Renal cortical epithelial cell (primary cell): ENCODE measurements around the gene SLC17A7. TPM values are rescaled to one million over a fixed set of nuclear protein-coding genes. Genes with fewer than 3 reads are reported as not detected.
"Not testable (repeated sequence)": the region's sequence is repeated elsewhere in the genome, so short reads cannot be mapped to it uniquely, and the experiment has no call there.

ENCODE experiments used
- DNase-seq: peaks from one replicate; pipeline ENCODE4 v3.0.0-alpha.2; 2011; ENCODE audit warnings: low read depth
- total RNA-seq: library from RNA; depleted of rRNA; stranded (reverse); fragments of >200 nt; gene quantifications from 2 replicates; pipeline ENCODE4 v1.2.3, GENCODE V29; 2014

SLC17A7 gene
- total RNA-seq: 0.15 TPM in 1 of 2 replicates, not detected in the other

DNA sequence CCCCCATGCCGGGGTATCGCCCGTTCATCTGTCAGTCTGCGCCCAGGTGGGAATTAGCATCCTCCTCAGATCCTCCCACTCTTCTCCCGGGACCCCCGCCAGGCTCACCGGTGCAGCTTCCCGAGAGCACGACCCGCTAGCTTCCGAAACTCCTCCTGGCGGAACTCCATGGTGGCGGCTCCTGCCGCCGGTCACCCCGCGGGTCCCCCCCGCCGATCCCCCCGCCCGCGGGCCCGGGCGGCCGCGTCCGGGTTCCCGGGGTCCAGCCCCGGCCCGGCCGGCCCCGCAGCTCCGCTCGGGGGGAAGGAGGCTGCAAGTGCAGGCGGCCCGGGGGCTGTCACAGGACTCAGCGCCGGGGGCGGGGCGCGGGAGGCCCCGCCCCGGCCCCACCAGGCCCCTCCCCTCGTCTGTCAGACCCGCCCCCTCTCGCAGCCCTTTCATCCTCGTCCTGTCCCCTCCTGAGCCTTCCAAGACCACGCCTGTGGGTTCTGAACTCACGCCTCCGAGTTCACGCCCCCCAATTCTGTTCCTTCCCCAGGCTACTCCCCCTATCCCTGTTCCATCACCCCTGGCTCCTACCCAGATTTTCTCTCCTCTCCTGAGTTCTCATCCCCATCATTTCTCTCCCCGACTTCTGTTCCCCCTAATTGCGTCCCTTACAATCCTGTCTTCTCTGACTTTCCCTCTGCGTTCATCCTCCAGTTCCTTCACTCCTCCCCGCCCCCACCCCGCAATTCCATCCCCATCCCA is at the start of gene SLC17A7:
Gene SLC17A7, minus strand, starts transcription at position 318 of the 750 bp plus-strand sequence. Its CDS starts 148 bp downstream, at position 170.
- no peak for DNase-seq

DNA sequence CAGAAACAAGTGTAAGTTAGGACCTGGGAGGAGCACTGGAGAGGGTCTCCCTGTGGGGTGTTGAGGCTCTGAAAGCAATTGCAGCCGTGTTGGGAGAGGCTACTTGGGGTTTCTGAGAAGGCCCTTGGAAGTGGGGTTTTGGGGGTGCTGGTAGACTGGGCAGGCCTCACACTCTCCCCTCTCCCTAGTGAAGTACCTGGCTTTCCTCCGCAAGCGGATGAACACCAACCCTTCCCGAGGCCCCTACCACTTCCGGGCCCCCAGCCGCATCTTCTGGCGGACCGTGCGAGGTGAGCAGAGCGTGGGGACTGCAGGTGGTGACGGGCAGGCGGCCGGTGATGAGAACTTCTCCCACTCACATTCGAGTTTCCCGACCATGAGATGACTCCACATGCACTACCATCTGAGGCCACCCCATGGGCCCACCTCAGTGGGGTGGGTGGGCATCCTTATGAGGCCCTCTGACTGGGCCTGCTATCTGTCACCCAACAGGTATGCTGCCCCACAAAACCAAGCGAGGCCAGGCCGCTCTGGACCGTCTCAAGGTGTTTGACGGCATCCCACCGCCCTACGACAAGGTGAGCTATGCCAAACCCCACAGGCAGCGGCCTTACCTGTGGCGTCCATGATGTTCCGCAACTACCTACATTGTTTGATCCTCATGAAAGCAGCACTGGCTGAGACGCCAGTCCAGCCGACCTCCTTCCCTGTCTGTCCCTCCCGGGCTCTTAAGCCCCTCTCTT is 49.1 kb upstream of the SLC17A7 start:
- DNase-seq: no peak

DNA sequence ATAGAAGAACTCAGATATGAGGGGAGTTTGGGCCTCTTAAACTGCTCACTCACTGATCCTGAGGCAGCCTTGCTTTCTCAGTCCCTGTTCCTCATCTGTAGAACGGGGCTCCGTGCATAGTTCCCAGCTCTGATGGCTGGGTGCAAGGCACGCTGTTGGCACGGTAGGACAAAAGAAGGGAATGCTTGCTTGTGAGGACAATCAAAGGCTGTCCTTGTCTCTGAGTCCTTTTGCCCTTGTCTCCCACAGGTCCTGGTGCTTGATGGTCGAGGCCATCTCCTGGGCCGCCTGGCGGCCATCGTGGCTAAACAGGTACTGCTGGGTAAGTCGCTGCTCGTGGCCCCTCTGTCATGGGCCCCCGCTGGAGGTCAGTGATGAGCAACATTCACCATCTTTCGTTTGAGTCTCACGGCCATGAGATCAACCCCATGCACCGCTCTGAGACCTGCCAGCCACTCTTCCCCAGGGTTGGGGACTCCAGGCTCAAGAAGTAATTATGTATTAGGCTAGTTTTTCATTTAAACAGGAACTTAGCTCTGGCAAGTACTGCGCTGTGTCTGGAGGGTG is 48.4 kb upstream of the SLC17A7 start:
- no peak for DNase-seq

DNA sequence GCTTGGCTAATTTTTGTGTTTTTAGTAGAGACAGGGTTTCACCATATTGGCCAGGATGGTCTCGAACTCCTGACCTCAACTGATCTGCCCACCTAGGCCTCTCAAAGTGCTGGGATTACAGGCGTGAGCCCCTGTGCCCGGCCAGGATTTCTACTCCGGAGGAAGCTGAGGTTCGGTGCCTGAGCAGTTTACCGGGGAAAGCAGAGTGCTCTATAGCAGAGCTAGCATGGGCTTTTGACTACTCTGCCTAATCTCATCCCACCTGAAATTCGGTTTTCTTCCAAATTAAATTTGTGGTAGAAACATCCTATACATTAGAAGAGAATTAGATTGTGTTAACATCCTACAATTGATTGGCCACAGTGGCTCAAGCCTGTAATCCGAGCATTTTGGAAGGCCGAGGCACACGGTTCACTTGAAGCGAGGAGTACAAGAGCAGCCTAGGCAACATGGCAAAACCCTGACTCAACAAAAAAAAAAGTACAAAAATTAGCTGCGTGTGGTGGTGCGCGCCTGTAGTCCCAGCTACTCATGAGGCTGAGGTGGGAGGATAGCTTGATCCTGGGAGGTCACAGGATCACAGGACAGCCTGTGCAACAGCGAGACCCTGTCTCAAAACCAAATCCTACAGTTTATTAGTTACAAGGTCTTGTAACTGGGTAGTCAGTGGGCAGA is 47.7 kb upstream of the SLC17A7 start:
- no peak for DNase-seq

DNA sequence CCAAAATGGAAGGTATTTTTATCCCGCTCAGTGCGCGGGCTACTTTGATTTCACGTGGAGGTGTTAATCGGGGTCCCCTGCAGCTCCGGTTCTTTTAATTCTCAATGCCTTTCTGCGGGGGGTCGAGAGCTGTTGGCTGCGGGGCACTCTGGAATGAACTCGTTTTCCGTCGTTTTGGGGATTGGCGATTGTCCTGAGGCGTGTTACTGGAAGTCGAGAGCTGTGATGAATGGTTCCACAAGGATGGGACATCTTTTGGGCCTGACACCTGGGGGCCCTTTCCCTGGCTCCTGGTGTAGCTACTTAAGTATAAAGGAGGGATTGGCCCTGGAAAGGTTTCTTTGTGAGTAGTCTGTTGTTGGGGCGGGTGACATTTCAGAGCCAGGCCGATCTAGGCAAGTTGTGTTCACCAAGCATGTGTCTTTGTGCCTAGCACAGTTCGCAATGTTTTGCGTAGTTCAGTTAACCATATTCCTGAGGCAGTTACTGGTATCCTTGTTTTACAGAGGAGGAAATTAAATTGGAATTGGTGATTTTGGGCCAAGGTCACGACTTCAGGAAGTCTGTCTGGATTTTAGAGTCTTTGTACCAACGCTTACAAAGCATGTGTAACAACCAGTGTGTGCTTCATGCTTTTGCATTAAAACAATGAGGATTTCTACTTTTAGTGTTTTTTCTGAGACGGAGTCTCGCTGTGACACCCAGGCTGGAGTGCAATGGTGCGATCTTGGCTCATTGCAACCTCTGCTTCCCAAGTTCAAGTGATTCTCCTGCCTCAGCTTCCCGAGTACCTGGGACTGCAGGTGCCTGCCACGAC is 46.9 kb upstream of the SLC17A7 start:
- no peak for DNase-seq

DNA sequence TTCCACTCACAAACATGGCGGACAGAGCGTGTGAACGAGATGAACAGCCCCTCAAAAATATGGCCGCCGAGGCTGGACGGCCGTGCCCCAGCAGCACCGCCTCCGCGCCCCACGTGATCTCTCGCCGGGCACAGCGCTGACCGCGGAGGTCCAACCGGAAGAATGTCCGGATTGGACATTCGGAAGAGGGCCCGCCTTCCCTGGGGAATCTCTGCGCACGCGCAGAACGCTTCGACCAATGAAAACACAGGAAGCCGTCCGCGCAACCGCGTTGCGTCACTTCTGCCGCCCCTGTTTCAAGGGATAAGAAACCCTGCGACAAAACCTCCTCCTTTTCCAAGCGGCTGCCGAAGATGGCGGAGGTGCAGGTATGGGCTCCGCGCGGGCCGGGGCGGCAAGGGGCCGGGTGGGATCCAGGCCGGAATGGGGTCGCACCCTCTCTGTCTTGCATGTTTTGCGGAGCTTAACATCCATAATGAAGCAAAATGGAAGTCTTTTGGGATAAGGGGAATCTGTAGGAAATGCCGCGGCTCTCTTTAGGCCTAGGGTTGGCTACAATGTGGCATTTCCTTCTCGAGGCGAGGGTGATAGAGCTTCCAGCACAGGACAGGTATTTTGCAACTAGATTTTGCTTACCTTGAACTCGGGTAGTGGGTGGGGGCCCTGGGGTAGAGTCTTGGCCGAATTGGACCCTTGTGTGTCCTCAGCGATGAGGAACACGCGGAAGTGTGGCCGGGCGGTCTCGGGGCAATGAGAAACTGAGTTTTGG is 46.1 kb upstream of the SLC17A7 start, which contains the start of gene RPL13A:
Gene RPL13A, plus strand, starts transcription at position 332 of the 769 bp plus-strand sequence. Its CDS starts 22 bp downstream, at position 354.
- DNase-seq: peak; percentile 98

DNA sequence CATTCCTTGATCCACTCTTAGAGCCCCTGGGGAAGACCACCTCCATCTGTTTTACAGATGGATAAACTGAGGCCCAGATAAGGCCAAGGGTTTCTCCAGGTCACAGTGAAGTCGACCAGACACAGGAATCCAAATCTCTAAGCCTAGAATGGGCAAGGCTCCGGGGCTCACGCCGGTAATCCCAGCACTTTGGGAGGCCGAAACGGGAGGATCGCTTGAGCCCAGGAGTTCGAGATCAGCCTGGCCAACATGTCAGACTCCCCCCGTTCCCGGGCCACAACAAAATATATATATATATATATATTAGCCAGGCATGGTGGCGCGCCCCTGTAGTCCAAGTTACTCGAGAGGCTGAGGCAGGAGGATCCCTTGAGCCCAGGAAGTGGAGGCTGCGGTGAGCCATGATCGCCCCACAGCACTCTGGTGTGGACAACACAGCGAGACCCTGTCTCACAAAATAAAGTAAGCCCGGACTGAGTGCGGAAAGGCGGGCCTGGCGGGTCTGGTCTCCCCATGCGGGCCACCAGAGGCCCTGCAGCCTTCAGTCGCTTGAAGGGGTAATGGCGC is 45.5 kb upstream of the SLC17A7 start:
- no peak for DNase-seq

DNA sequence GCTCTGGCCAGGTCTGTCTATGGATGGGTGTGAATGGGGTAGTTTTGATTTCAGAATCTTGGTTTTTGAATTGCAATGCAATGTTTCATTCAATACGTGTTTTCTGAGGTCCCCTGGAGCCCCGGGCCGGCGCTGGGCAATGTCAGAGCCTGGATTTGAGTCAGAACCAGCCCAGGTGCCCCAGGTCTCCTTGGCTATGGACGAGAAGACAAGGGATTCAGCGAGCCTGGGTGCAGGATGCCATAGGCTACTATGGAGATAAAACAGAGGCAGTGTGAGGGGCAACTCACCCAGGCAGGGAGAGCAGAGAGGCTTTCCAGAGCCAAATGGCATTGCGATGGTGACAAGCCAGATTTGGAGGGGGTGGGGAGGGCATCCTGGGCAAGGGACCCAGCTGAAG is 44.9 kb upstream of the SLC17A7 start:
- no peak for DNase-seq

DNA sequence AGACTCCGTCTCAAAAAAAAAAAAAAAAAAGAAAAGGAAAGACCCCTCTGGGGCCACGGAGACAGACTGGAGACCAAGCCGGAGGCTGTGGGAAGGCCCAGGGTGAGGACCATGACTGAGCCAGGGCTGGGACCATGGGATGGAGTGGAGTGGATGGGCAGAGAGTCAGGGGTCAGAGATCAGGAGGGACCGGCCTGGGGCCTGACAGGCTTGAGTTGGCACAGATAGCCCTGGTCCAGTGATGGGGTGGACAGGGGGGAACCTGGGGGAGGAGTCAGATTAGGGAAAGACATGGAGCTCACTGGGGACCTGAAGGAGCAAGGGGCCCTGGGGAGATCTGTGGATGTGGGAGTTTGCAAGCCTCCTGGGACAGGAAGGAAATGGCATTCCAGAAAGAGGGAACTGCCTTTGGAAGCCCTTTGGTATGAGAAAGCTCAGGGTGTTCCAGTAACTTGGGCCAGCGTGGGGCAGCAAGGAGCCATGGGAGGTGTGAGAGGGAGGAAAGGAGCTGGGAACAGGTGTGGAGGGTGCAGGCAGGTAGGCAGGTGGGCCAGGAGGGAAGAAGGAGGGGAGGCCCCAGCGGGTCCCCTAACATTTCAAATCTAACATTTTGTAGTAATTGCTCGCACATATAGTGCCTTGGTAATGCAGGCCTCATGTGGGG is 39.8 kb upstream of the SLC17A7 start:
- DNase-seq: no peak

DNA sequence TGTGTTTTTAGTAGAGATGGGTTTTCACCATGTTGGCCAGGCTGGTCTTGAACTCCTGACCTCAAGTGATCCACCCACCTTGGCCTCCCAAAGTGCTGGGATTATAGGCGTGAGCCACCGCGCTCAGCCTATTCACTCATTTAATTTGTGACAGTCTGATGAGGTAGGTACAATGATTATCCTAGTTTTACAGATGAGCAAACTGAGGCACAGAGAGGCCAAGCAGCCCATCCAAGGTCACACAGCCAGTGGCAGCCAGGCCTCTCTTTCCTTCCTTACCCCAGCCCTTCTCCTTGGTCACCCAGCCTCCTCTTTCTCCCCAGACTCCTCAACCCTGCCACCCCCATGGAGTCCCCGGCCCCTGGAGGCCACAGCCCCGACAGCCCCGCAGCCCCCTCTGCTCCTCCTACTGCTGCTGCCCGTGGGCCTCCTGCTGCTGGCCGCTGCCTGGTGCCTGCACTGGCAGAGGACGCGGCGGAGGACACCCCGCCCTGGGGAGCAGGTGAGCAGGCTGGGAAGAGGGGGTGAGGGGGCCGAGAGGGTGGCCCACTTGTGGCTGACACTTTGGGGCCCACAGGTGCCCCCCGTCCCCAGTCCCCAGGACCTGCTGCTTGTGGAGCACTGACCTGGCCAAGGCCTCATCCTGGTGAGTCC is 38.8 kb upstream of the SLC17A7 start:
- DNase-seq: no peak

DNA sequence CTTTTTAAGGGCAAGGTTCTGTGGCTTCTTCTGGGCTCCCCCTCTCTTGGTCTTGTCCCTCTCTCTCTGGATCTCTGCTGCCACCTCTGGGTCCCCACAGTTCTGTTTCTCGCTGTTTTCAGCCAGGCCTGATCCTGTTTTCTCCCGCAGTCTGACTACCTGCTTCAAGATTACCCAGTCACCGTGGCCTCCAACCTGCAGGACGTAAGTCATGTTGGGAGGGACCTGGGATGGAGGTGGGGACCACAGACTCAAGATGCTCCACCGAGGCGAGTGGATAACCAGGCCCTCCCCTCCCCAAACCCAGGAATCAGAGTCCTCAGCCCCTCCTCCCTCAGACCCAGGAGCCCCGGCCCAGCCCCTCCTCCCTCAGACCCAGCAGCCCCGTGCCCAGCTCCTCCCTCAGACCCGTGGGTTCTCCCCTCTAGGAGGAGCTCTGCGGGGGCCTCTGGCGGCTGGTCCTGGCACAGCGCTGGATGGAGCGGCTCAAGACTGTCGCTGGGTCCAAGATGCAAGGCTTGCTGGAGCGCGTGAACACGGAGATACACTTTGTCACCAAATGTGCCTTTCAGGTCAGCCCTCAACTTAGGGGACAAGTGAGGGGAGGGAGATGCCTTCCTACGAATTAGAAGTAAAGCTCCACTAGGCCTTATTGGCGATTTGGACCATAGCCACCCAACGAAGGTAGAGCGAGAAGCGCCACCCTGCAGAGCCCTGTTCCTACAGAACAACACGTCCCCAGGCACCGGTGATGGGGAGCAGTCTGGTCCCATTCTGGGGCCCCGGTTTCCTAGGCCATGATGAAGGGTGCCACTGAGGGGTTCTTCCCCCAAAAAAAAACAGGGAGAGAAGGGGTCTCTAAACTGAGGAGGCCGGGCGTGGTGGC is 34.9 kb upstream of the SLC17A7 start:
- peak; percentile 16 for DNase-seq

DNA sequence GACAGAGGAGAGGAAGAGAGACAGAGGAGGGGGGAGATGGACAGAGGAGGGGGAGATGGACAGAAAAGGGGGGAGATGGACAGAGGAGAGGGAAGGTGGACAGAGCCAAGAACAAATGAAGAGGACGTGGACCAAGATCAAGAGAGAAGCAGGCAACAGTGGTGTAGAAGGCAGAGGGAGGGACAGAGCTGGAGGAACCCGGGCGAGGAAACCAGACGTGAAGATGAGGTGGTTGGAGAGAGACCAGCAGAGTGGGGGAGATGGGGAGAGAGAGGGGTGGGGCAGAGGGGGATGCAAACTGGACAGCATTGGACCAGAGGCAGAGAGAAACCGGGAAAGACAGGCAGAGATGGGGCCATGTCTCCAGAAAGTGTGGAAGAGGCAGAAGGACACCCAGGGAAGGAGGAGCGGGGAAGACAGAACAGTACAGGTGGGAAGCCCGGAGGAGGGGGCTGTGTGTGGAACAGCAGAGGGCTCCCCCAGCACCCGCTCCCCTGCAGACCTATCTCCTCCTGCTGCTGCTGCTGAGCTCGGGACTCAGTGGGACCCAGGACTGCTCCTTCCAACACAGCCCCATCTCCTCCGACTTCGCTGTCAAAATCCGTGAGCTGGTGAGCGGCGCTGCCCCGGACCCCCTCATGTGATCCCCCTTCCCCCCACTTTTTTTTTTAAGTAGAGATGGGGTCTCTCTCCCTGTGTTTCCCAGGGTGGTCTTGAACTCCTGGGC is 34.0 kb upstream of the SLC17A7 start:
- DNase-seq: no peak

DNA sequence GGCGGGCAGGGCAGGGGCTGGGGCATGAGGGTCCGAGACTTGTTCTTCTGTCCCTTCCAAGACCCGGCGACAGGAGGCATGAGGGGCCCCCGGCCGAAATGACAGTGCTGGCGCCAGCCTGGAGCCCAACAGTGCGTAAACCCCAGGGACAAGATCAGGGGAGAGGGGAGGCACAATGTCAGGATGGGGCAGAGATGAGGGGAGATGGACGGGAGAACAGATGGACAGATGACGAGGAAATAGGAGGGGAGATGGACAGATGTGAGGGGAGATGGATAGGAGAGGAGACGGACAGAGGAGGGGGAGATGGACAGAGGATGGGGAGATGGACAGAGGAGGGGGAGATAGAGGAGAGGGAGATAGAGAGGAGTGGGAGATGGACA is 33.2 kb upstream of the SLC17A7 start:
- DNase-seq: no peak

DNA sequence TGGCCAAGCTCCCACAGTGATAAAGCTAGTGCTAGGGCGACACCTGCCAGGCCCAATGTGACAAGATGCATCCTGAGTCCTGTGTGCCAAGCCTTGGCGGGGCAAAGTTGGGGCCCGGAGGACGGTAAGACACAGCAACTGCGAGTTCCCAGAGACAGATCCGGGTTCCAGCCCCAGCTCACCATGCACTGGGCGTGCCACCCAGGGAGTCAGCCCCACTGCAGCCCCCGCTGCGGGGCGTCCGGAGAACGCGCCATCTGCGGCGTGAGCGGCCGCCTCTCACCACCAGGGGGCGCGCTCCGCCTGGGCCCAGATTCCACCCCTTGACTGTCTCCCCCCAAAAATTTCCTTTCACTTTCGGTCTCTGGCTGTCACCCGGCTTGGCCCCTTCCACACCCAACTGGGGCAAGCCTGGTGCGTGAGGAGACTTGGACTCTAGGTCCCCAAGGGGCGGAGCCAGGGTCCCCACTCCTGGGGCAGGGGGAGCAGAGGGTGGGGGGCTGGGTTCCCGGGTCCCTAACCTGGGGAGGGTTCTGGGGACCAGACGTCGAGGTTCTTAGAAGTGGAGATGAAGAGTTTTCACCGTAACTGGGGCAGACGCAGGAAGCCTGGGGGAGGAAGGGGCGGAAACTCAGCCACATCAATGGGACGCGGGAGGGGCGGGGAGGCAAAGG is 32.7 kb upstream of the SLC17A7 start, which contains the start of gene FLT3LG:
Gene FLT3LG, plus strand, starts transcription at position 348 of the 674 bp plus-strand sequence. CDS start 425 bp downstream, outside the sequence.
- peak; percentile 30 for DNase-seq

DNA sequence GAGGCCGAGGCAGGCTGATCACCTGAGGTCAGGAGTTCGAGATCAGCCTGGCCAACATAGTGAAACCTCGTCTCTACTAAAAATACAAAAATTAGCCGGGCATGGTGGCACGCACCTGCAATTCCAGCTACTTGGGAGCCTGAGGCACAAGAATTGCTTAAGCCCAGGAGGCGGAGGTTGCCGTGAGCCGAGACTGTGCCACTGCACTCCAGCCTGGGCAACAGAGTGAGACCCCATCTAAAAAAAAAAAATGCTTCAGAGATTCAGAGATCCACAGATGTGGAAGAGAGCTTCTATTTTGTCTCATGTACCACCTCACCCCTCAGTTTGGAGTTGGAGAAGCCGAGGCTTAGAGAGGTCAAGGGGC is 32.2 kb upstream of the SLC17A7 start:
- not testable (repeated sequence) for DNase-seq

DNA sequence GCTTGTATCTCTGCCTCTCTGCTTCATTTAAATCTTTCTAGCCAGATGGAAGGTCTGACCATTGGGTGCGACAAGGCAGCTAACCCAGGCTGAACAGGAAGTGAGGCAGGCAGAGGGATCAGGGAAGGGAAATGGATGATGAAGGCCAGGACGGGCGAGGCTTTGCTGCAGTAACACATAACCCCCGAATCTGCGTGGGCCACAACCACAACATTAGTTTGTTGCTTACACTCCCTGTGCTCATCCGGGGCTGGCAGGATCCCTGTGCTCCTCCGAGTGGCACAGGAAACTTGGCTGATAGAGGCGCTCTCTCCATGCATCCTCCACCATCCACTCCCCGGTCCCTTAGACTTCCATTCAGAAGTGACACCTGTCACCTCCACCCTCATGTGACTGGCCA is 31.6 kb upstream of the SLC17A7 start:
- DNase-seq: no peak

DNA sequence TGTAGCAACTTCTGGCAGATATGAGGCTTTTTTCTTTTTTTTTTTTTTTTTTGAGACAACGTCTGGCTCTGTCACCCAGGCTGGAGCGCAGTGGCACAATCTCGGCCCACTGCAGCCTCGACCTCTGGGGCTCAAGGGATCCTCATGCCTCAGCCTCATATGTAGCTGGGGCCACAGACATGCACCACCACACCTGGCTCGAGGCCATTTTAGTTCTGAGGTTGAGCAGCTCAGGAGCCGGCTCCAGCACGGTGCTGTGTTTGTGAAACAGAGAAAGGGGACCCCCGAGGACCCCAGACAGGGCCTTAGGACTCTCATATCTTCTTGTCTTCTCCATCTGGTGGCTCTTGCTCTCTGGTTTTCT is 29.3 kb upstream of the SLC17A7 start:
- DNase-seq: no peak
